ENCODE measurements around the gene OR2T6. TPM values are rescaled to one million over a fixed set of nuclear protein-coding genes. Genes with fewer than 3 reads are reported as not detected.

Gene OR2T6
- total RNA-seq, 1 experiment from 2014 or later, result not detected

DNA sequence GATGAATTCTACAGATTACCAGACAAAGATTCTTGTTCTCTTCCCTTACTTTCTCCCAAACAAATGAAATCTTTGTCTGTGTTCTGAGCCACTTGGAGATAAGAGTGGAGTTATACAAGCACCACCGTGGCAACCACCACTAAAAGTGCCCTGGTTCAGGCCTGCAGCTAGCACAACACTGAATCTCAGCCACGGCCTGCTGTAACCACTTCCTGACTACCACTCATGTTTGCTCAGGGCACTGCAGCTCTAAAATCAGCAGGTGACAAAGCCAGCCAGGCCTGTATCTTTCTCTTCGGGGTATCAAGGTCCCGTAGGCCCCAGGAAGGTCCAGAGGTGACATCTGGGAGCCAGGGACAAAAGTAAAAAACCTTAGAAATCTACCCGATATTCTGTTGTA is 3.2 kb upstream of the OR2T6 start:
- DNase-seq (ENCODE audit: low spot score), result no peak
- Histone ChIP-seq H3K9me3 (ENCODE audit: low read depth, low read length, poor library complexity, severe bottlenecking) (no peaks in the 10 kb centered on the region), H3K36me3 (ENCODE audit: insufficient read depth, low read length, poor library complexity, severe bottlenecking) (no peaks in the 10 kb centered on the region), H3K27me3 (replicated peaks; ENCODE audit: insufficient read depth, low read depth, low read length, poor library complexity) (no peaks in the 10 kb centered on the region), H3K27ac (ENCODE audit: low read depth, low read length, poor library complexity, severe bottlenecking) (no peak overlapping the region), H3K4me3 (ENCODE audit: low read depth, low read length, poor library complexity, severe bottlenecking) (no peak overlapping the region), H3K4me1 (ENCODE audit: insufficient read depth, low read length, poor library complexity, severe bottlenecking) (no peaks in the 10 kb centered on the region)
- BruUV-seq (replicated peaks), result no TSS peak
- ChIA-PET POLR2A (ENCODE audit: low non-redundant PET) (no interaction called here), CTCF (no interaction called here)
- intact Hi-C loops (cut with micrococcal nuclease; ENCODE audit: unreplicated experiment), result no loop called here
- TF ChIP-seq EZH2 (IDR thresholded peaks at IDR 0.05; ENCODE audit: borderline replicate concordance, low read depth, low read length, poor library complexity, severe bottlenecking), result no peak
- TF ChIP-seq, protein P1, sequence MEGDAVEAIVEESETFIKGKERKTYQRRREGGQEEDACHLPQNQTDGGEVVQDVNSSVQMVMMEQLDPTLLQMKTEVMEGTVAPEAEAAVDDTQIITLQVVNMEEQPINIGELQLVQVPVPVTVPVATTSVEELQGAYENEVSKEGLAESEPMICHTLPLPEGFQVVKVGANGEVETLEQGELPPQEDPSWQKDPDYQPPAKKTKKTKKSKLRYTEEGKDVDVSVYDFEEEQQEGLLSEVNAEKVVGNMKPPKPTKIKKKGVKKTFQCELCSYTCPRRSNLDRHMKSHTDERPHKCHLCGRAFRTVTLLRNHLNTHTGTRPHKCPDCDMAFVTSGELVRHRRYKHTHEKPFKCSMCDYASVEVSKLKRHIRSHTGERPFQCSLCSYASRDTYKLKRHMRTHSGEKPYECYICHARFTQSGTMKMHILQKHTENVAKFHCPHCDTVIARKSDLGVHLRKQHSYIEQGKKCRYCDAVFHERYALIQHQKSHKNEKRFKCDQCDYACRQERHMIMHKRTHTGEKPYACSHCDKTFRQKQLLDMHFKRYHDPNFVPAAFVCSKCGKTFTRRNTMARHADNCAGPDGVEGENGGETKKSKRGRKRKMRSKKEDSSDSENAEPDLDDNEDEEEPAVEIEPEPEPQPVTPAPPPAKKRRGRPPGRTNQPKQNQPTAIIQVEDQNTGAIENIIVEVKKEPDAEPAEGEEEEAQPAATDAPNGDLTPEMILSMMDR (conservative IDR thresholded peaks at IDR 0.05; ENCODE audit: low read depth, low read length), result no peak

- intact Hi-C loops (cut with micrococcal nuclease; ENCODE audit: unreplicated experiment), result no loop called here
- BruUV-seq (replicated peaks), result no TSS peak
- Histone ChIP-seq H3K4me1 (ENCODE audit: insufficient read depth, low read length, poor library complexity, severe bottlenecking) (no peaks in the 10 kb centered on the region), H3K36me3 (ENCODE audit: insufficient read depth, low read length, poor library complexity, severe bottlenecking) (no peaks in the 10 kb centered on the region), H3K27me3 (replicated peaks; ENCODE audit: insufficient read depth, low read depth, low read length, poor library complexity) (no peaks in the 10 kb centered on the region), H3K27ac (ENCODE audit: low read depth, low read length, poor library complexity, severe bottlenecking) (no peak overlapping the region), H3K9me3 (ENCODE audit: low read depth, low read length, poor library complexity, severe bottlenecking) (no peaks in the 10 kb centered on the region), H3K4me3 (ENCODE audit: low read depth, low read length, poor library complexity, severe bottlenecking) (no peak overlapping the region)
- DNase-seq (ENCODE audit: low spot score), result no peak
- CTCF ChIA-PET, result no interaction called here
- POLR2A ChIA-PET (ENCODE audit: low non-redundant PET), result no interaction called here
- no peak for TF ChIP-seq EZH2 (IDR thresholded peaks at IDR 0.05; ENCODE audit: borderline replicate concordance, low read depth, low read length, poor library complexity, severe bottlenecking)
Measured at GRCh38 chr1:248373761-248374160, 1.8 kb upstream of the OR2T6 start.

- Histone ChIP-seq H3K4me3 (ENCODE audit: low read depth, low read length, poor library complexity, severe bottlenecking) (no peak overlapping the region), H3K27ac (ENCODE audit: low read depth, low read length, poor library complexity, severe bottlenecking) (no peak overlapping the region), H3K4me1 (ENCODE audit: insufficient read depth, low read length, poor library complexity, severe bottlenecking) (no peaks in the 10 kb centered on the region), H3K27me3 (replicated peaks; ENCODE audit: insufficient read depth, low read depth, low read length, poor library complexity) (no peaks in the 10 kb centered on the region), H3K36me3 (ENCODE audit: insufficient read depth, low read length, poor library complexity, severe bottlenecking) (no peaks in the 10 kb centered on the region), H3K9me3 (ENCODE audit: low read depth, low read length, poor library complexity, severe bottlenecking) (no peaks in the 10 kb centered on the region)
- intact Hi-C loops (cut with micrococcal nuclease; ENCODE audit: unreplicated experiment), result no loop called here
- BruUV-seq (replicated peaks), result no TSS peak
- ChIA-PET POLR2A (ENCODE audit: low non-redundant PET) (no interaction called here), CTCF (no interaction called here)
- no peak for TF ChIP-seq EZH2 (IDR thresholded peaks at IDR 0.05; ENCODE audit: borderline replicate concordance, low read depth, low read length, poor library complexity, severe bottlenecking)
- TF ChIP-seq, protein P1 (conservative IDR thresholded peaks at IDR 0.05; ENCODE audit: low read depth, low read length), result no peak
- no peak for DNase-seq (ENCODE audit: low spot score)
Measured at GRCh38 chr1:248376916-248377315, 1.4 kb downstream of the OR2T6 start.

DNA sequence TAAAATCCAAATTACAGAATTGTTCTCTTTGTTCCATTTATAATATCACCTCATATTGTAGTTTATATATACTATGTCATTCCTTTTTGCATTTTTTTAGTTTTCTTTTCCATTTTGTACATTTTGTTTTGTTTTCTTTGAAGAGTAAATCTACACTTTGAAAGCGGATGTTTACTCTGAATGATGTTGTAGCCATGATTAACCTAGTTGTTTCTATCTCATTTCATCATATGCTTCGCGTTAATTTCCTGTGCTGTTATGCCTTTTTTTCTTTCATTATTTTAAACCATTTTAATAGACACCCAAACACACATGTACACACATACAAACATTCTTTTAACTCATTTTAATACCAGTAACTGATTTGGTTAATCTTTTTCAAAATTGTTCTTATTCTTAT is 5.3 kb downstream of the OR2T6 start:
- Histone ChIP-seq H3K9me3 (ENCODE audit: low read depth, low read length, poor library complexity, severe bottlenecking) (no peaks in the 10 kb centered on the region), H3K27me3 (replicated peaks; ENCODE audit: insufficient read depth, low read depth, low read length, poor library complexity) (no peaks in the 10 kb centered on the region), H3K4me1 (ENCODE audit: insufficient read depth, low read length, poor library complexity, severe bottlenecking) (no peaks in the 10 kb centered on the region), H3K27ac (ENCODE audit: low read depth, low read length, poor library complexity, severe bottlenecking) (no peak overlapping the region), H3K36me3 (ENCODE audit: insufficient read depth, low read length, poor library complexity, severe bottlenecking) (no peaks in the 10 kb centered on the region), H3K4me3 (ENCODE audit: low read depth, low read length, poor library complexity, severe bottlenecking) (no peak overlapping the region)
- CTCF ChIA-PET, result no interaction called here
- no peak for DNase-seq (ENCODE audit: low spot score)
- TF ChIP-seq, protein P1 (conservative IDR thresholded peaks at IDR 0.05; ENCODE audit: low read depth, low read length), result no peak
- no peak for TF ChIP-seq EZH2 (IDR thresholded peaks at IDR 0.05; ENCODE audit: borderline replicate concordance, low read depth, low read length, poor library complexity, severe bottlenecking)
- no TSS peak for BruUV-seq (replicated peaks)
- POLR2A ChIA-PET (ENCODE audit: low non-redundant PET), result no interaction called here
- intact Hi-C loops (cut with micrococcal nuclease; ENCODE audit: unreplicated experiment), result no loop called here
